Hematopoietic multipotent progenitor cell treated with erythropoietin and hydrocortisone succinate and interleukin-3 and kit ligand, for 17 days (in vitro differentiated cells): Measurements from ENCODE around the gene DYRK4.
"Not testable (repeated sequence)": the region's sequence is repeated elsewhere in the genome, so short reads cannot be mapped to it uniquely, and the experiment has no call there.

Experiments used
- DNase-seq: peaks from one replicate; pipeline ENCODE4 v3.0.0-alpha.2; 2015; ENCODE audit warnings: low spot score

Gene DYRK4, protein sequence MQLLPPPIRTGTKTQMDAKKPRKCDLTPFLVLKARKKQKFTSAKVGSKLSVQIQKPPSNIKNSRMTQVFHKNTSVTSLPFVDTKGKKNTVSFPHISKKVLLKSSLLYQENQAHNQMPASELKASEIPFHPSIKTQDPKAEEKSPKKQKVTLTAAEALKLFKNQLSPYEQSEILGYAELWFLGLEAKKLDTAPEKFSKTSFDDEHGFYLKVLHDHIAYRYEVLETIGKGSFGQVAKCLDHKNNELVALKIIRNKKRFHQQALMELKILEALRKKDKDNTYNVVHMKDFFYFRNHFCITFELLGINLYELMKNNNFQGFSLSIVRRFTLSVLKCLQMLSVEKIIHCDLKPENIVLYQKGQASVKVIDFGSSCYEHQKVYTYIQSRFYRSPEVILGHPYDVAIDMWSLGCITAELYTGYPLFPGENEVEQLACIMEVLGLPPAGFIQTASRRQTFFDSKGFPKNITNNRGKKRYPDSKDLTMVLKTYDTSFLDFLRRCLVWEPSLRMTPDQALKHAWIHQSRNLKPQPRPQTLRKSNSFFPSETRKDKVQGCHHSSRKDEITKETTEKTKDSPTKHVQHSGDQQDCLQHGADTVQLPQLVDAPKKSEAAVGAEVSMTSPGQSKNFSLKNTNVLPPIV

GRCh38 chr12:4562034-4562657 is at the start of gene DYRK4:
Gene DYRK4, plus strand, starts transcription at chr12:4562208. Its CDS starts 38 bp downstream, at chr12:4562246.
- DNase-seq, result peak; percentile 45

DNA sequence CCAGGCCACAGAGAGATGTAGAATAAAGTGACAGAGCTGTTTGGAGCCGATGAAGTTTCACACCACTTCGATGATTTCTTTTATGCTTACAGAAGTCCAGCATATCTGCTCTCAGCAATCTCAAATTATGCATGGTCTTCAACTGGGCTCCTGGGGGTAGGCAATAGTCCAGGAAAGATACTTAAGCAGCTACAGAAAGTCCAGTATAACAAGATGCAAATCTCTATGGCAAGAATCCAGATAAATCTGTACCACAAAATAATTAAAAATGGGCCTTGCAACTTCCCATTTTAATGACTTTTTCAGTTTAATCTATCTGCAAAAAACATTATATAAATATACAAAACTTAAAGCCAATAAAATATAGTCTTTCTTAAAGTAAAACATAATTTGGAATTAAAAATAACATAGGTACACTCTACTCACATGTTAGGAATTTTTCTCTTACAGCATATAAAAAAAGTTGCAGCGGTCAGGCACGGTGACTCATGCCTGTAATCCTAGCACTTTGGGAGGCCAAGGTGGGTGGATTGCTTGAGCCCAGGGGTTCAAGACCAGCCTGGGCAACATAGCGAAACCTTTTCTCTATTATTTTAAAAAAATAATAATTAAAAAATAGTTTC is 43.8 kb upstream of the DYRK4 start:
- no peak for DNase-seq

GRCh38 chr12:4523443-4523842 is 38.6 kb upstream of the DYRK4 start:
- not testable (repeated sequence) for DNase-seq

DNA sequence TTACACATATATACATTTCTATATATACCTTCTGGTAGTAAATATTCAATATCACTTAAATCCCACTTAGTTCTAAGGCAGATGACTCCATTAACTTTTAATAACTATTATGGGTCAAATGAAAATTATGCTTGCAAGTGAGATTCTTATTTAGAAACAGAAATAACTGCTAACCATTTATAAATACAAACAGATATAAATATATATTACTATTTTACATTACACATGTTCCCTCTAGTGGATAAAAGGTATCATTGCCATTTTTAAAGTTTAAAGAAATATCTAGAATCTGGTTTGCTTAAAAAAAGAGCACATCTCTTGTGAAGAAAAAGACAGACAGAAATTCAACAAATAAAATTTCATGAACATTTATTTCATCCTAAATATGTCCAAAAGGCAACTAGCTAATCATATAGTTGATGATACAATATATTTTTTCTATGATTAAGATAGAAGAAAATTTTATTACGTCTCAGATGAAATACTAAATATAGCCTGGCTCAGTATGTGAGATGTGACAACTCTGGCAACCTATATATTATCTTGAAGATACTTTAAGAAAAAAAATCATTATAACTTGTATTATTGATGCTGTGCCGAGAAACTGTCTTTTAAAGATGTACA is 35.0 kb upstream of the DYRK4 start:
- no peak for DNase-seq

DNA sequence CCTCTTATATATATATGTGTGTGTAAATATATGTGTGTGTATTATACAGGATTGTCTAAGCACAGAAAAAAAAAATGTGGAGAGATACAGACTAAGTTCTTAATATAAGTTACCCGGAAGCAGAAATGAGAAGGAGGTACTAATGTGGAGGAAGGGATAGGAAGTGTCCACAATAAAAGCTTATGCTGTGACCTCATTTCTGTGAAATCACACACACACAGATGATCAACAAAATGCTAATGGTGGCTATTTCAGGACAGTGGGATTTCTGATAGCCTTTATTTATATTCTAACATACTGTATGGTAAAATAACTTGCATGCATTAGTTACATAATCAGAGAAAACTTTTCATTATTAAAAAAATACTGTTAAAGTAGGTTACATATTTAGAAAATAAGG is 31.8 kb upstream of the DYRK4 start:
- DNase-seq, result no peak

GRCh38 chr12:4530982-4531586 is 30.9 kb upstream of the DYRK4 start:
- DNase-seq, result no peak

DNA sequence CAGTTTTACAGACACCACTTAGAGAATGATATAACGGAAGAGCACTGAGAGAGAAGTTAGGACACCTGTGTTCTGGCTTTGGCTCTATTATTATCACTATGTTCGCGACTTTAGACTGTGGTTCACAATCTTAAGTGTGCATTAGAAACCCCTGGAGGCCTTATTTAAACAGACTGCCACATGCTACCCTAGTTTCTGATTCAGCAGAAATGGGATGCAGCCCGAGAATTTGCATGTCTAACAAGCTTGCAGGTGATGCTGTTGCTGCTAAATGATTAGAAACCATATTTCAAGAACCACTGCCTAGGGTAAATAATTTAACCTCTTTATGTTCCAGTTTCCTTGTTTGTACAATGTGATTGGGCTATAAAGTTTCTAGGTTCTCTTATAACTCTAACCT is 26.9 kb upstream of the DYRK4 start:
- DNase-seq, result no peak

DNA sequence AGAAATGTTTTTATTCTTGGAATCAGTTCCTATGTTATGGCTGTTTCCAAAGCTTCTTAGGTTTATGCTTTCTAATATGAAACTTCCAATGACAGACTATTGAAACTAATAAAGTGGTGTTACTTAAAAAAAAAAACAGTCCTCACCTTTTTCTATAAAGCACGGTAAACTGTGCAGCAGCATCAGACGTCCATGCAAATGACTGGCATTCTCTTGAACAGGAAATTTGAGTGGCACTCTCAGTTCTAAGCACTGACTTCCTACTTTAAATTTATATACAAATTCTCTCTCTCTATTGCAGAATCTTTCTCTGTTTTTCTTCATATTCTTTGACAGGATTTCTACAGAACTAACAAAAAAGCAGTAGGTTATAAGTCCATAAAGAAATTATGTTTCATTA is 26.1 kb upstream of the DYRK4 start:
- no peak for DNase-seq

- DNase-seq, result peak; percentile 96
These were observed 23.5 kb upstream of the DYRK4 start, which contains the start of gene RAD51AP1 for GRCh38 chr12:4538207-4539160. Gene RAD51AP1, plus strand, starts transcription at chr12:4538890. Its CDS starts 50 bp downstream, at chr12:4538940.

DNA sequence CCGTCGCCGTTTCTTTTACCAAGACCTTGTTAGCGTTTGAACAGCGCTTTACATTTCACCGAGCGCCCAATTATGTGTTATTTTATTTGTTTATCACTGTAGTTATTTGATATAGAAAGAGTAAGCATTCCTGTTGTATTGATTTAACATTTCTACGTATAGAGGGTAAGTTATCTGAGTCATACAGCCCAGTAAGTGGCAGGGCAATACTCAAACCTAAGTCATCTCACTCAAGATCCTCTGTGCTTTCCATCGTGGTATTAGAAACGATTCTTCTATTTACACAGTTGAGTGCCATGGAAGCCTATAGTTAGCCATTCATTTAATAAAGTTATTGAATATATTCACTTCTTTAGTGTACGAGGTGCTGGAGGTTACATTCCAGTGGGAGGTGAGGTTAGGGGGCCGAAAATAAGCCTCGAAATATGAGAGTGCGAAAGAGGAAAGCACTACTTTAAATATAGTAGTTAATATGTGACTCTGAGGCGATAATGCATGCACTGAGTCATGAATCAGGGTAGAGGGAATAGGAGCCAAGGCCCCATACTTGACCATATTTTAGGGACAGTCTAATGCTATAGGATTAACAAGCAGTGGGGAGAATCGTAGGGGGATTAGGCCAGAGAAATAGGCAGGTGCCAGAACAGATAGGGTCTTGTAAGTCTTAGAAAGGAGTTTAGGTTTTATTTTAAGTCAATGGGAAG is 22.7 kb upstream of the DYRK4 start:
- DNase-seq, result no peak

DNA sequence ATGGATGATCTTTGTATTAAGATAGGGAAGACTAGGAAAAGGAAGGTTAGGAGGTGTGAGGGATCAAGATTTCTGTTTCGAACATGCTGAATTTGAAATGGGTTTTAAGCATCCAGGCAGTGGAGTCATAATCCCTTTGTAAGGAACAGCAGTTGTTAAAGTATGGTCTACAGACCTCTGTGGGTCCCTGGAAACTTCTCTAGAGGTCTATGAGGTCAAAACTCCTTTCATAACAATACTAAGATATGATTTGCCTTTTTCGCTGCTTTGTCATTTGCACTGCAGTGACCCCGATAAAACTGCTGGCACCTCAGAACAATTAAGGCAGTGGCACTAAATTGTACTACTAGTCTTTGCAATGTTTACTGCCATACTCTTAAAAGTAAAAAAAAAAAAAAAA is 21.8 kb upstream of the DYRK4 start:
- DNase-seq, result no peak

DNA sequence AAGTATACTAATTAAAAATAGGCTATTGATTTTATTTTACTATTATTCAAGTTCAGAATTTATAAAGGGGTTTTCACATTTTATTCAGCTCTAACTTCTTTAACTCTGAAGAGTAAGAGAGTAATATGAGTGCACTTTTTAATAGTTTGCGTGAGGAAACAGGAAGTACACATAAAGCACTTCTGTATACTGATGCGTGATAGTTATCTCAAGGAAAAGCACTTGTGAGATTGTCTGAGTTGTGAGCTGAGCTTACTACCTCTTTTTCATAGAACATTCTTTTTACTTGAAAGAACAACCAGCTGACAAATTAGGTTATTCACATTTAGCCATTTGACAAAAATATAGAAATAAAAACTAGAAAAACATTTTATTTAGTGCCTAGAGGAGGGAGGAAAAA is 21.4 kb upstream of the DYRK4 start:
- no peak for DNase-seq

DNA sequence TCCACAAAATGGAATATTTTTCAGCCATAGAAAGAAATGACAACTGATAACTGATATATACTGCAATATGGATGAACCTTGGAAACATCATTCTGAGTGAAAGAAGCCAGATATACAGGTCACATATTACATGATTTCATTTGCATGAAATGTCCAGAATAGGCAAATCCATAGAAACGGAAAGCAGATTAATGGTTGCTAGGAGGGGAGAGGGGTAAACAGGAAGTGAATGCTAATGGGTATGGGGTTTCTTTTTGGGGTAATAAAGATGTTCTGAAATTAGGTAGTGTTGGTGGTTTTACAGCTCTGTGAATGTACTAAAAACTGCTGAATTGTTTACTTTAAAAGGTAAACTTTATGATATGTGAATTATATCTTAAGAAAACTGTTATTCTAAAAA is 16.8 kb upstream of the DYRK4 start:
- no peak for DNase-seq

- DNase-seq, result no peak
These were observed 9.8 kb upstream of the DYRK4 start for GRCh38 chr12:4552191-4552590.

GRCh38 chr12:4553943-4554342 is 8.1 kb upstream of the DYRK4 start:
- DNase-seq, result no peak

GRCh38 chr12:4555804-4556203 is 6.2 kb upstream of the DYRK4 start:
- no peak for DNase-seq

GRCh38 chr12:4556735-4557530 is 5.1 kb upstream of the DYRK4 start:
- no peak for DNase-seq

DNA sequence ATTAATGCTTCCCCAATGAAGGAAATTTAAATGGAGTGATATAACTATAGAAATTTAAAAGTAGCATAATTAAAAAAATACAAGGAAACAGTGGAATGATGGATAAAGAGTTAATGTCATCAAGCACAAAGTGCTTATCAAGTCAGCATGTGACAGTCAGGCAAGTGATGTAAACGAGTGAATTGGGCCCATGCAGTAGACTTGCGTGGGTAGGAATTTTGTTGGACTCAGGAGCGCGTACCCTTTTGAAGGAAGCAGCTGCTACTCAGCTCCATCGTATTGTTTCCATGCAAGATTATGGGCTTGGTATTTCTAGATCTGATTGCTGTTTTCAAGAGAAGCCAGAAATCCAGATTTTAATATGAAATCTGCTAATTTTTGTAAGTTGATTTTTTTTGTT is 4.4 kb upstream of the DYRK4 start:
- no peak for DNase-seq

DNA sequence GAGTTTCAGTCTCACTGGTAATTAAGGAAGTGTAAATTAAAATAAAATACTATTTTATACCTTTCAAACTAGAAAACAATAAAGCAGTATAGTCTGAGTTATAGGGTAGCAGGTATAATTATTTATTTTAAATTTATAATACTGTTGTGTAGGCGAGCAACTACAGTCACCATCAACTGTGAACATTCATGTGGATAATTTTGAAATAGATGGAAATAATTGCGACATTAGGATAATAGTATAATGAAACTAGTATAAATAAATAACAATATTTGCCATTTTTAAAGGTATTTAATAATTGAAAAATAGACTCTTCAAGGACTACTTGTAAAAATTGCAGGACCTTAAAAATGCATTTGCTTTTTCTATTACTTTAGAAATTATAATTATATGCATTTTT is 3.8 kb upstream of the DYRK4 start:
- DNase-seq, result no peak
